HG02870 (cell line): ENCODE data around the gene SPRR1B.
"Not testable (repeated sequence)": the region's sequence is repeated elsewhere in the genome, so short reads cannot be mapped to it uniquely, and the experiment has no call there.

Experiments used
- ATAC-seq: cut with Tn5 transposase; IDR thresholded peaks from one replicate; pipeline ENCODE4 v1.9.1; 2021; ENCODE audit warnings: mild to moderate bottlenecking, moderate library complexity; ENCODE audit not compliant: unreplicated experiment

SPRR1B gene

DNA sequence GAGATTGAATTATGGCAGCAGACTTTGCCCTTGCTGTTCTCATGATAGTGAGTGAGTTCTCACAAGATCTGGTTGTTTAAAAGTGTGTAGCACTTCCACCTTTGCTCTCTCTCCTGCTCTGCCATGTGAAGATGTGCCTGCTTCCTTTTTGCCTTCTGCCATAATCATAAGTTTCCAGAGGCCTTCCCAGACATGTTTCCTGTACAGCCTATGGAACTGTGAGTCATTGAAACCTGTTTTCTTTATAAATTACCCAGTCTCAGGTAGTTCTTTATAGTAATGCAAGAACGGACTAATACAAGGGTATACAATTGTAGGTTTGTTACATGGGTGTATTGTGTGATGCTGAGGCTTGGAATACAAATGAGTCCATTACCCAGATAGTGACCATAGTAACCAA, 4.2 kb downstream of the SPRR1B start:
- no peak for ATAC-seq

- ATAC-seq = no peak
Observed at GRCh38 chr1:153040950-153041631, 10.1 kb downstream of the SPRR1B start, which contains the start of gene SPRR2D. SPRR2D (minus strand) TSS chr1:153041120; CDS start chr1:153040346, 774 bp downstream.

DNA sequence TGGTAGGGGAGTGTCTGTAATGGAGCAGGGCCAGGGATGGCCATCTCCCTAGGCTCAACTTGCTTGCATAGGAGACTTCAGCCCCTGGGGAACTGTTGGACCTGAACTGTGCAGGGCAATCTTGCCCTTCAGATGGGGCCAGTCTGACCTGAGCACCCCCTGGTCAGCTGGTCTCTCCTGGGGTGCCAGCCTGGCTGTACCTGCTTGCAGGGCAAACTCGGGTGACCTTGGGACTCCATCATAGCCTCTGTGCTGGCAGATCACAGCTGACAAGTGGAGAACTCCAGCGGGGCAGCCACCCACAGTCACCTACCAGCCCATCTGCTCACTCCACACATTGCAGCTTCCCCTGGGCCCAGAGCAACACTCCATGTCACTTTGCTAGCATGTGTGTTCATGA, 18.2 kb downstream of the SPRR1B start:
- ATAC-seq = no peak

DNA sequence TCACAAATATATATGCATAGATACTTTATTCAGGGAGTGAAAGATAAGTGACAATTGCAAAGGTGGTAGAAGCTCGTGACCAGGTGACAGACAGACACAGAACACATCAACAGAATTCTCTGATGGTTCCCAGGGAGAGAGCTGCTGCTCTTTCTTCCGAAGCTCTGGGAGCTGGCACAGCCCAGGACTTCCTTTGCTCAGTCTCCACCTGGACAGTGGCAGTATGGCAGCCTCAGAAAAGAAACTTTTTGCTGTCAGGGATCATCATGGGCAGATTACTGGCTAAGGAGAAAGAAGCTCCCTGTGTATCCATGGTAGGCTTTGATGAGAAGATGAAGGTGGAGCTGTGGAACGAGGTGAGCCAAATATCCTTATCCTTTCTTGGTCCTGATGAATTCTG, 25.1 kb downstream of the SPRR1B start:
- ATAC-seq = not testable (repeated sequence)

- ATAC-seq = no peak
Observed at GRCh38 chr1:153057375-153057774, 26.4 kb downstream of the SPRR1B start, which contains the start of gene SPRR2A. SPRR2A (minus strand) TSS chr1:153057512; CDS start chr1:153056735, 777 bp downstream.

GRCh38 chr1:153058154-153058553, 27.2 kb downstream of the SPRR1B start:
- ATAC-seq = no peak

DNA sequence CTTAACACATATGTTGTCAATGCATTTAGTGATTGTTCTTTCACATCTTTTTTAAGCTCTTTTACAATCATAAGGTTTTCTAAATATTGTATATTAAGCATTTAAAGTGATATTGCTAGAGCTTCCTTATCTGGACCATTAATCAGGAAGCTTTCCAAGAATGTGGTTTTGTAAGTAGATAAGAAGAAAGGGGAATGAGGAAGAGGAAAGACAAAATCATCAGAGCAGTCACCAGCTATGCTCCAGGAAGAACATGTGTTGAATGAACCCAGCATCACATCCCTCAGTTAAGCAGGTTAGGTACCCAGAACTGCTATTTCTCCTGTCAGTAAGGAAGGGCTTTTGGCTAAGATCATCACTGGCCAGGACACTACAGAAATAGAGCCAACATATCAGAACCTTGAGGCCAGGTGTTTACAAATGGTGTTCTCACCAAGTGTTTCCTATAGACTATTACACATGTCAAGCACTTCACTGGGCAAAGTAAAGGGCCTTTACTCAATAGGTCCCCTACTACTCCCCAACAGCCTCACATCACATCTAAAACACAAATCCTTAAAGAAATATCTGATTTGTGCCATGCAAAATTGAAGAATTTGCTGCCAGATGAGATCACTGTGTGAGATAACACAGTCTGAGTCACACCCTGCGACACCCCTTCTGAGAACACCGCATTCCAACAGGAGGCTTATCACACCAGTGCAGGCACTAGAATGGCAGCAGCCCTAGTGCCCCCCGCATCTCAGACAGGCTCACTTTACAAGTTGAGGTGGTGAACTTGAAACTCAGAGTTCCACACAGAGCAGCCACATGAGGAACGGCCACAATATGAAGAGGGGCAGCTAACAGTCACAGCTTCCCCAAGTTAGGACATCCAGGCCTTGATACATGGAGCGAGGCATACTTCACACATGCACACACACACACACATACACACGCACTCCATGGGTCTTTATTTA, 28.1 kb downstream of the SPRR1B start:
- no peak for ATAC-seq

DNA sequence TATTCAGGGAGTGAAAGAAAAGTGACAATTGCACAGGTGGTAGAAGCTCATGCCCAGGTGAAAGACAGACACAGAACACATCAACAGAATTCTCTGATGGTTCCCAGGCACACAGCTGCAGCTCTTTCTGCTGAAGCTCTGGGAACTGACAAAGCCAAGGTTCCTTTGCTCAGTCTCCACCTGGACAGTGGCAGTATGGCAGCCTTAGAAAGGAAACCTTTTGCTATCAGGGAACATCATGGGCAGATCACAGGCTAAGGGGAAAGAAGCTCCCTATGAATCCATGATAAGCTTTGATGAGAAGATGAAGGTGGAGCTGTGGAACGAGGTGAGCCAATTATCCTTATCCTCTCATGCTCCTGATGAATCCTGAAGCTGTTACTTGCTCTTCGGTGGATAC, 39.2 kb downstream of the SPRR1B start:
- ATAC-seq = no peak

- no peak for ATAC-seq
Observed at GRCh38 chr1:153071511-153071910, 40.5 kb downstream of the SPRR1B start, which contains the start of gene SPRR2B. SPRR2B (minus strand) TSS chr1:153071611; CDS start chr1:153070839, 772 bp downstream.

- ATAC-seq = no peak
Observed at GRCh38 chr1:153072806-153073726, 42.1 kb downstream of the SPRR1B start.

- ATAC-seq = no peak
Observed at GRCh38 chr1:153081736-153082135, 50.7 kb downstream of the SPRR1B start.
